VCaP (cell line): ENCODE results near the gene TNS1.

ENCODE experiments used
- H3K27ac ChIP-seq: fragments of 450-650 bp; 2 replicates; pipeline ENCODE4 v1.5.1; 2017
- CTCF ChIP-seq: fragments of 450-650 bp; conservative IDR thresholded peaks from 2 replicates; pipeline ENCODE4 v1.5.1; 2017; ENCODE audit warnings: mild to moderate bottlenecking, moderate library complexity

Gene TNS1

GRCh38 chr2:217935901-217936684 is 66.7 kb downstream of the TNS1 start:
- TF ChIP-seq CTCF: no peak
- no peak overlapping the region for H3K27ac ChIP-seq

- H3K27ac ChIP-seq: no peak overlapping the region
- TF ChIP-seq CTCF: no peak
These were observed 67.4 kb downstream of the TNS1 start for GRCh38 chr2:217935235-217935879.

- H3K27ac ChIP-seq: no peak overlapping the region
These were observed 68.3 kb downstream of the TNS1 start for GRCh38 chr2:217934321-217935131.

GRCh38 chr2:217933617-217933993 is 69.2 kb downstream of the TNS1 start:
- H3K27ac ChIP-seq: no peak overlapping the region
- no peak for TF ChIP-seq CTCF

More at GRCh38 chr2:217934321-217935131, 68.3 kb downstream of the TNS1 start:
- TF ChIP-seq CTCF: no peak

DNA sequence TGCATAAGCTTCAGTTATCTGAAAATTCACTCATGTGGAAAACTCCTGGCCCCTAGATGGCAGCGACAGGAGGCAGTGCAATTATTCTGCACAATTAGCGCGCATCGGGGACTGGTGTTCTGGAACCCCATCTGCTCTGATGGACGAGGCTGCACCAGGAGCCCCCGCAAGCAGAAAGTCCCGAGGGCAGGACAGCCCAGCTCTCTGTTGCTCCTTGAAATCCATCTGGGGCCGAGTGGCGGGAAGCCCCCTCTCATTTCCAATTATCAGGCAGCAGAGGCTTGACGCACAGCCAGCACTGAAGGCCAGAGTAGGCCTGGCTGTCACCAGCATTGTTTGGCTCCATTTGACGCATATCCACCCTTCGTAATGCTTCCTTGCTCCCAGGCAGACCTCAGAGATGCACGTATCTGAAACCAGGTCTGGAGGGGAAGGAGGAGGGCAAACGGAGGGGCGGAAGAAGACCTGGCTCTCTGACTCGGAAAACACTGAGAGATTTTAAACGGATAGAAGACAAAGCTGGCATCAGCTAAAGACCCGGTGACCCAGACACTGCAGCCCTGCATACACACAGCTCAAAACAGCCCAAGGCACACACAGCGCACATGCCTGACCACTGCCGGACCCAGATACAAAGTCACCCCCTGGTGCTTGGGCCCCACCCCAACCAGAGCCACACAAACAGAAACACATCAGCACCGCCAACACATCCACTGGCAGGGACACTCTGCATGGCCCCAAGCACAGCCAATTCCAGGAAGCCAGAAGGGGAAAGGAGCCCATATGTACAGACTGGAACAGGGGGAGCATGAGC is 69.8 kb downstream of the TNS1 start:
- peak; percentile 41; the same call in 1 of the 2 replicates for TF ChIP-seq CTCF
- no peak overlapping the region for H3K27ac ChIP-seq

DNA sequence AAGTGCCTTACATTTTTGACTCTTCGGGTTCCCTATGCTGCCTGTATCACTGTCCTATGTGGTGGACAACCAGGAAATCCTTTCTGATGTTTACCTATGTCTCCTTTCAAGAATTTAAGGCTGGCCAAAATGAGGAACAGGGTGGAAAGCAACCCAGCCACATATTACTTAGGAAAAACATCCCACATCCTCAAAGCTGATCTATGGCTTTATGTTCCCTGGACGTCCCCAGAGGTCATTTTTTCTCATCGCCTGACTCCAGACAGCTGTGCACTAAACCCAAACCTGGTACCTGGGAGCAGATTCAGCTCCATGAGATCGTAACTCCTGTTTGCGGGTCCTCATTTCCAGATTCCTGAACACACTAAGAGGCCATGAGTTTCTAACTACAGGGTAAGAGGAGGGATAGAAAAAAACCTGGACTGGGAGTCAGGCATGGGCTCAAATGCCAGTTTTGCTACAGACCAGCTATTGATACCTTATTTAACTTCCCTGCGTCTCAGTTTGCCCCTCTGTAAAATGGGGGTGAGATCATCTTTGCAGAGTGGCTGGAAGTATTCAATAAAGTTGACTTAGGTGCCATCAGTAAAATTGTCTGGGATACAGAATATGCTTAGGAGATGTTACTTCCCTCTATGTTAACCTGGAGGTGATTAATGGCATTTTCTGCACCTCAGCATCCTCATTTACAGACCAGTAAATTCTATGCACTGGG is 70.8 kb downstream of the TNS1 start:
- no peak overlapping the region for H3K27ac ChIP-seq
- TF ChIP-seq CTCF: no peak
